Activated CD4-positive, alpha-beta memory T cell treated with anti-CD3 and anti-CD28 coated beads, Interleukin-2, amount 10 ng/mL, durations not matched to agents 7 days and 5 days (primary cell): ENCODE results near the gene VEZF1. TPM values are rescaled to one million over a fixed set of nuclear protein-coding genes. Genes with fewer than 3 reads are reported as not detected.
A peak's percentile ranks its signal among the peaks of the same experiment; 100 is the strongest.
"Not testable (repeated sequence)": the region's sequence is repeated elsewhere in the genome, so short reads cannot be mapped to it uniquely, and the experiment has no call there.

Experiments used
- CTCF ChIA-PET: fragments of 350-600 bp; sonication (Branson Sonifier 250); formaldehyde crosslinking; loops from one replicate; lab custom pipeline; 2021; ENCODE audit warnings: antibody characterized with exemption, inconsistent platforms; lab: Charles Lee
- POLR2A ChIA-PET: fragments of 350-600 bp; sonication (Branson Sonifier 250); formaldehyde crosslinking; loops from one replicate; lab custom pipeline; 2021; ENCODE audit warnings: antibody characterized with exemption; lab: Charles Lee
- DNase-seq: peaks from one replicate; pipeline ENCODE4 v3.0.0-alpha.2; 2020
- H3K27ac Mint-ChIP-seq: one replicate; pipeline ENCODE4 v1.8.0; 2021; ENCODE audit warnings: mild to moderate bottlenecking, mixed read lengths
- H3K27me3 Mint-ChIP-seq: one replicate; pipeline ENCODE4 v1.8.0; 2021; ENCODE audit warnings: mixed read lengths
- H3K36me3 Mint-ChIP-seq: one replicate; pipeline ENCODE4 v1.8.0; 2021; ENCODE audit warnings: low read depth, mixed read lengths
- H3K4me1 Mint-ChIP-seq: one replicate; pipeline ENCODE4 v1.8.0; 2021; ENCODE audit warnings: mixed read lengths
- H3K4me3 Mint-ChIP-seq: one replicate; pipeline ENCODE4 v1.8.0; 2021; ENCODE audit warnings: mild to moderate bottlenecking, mixed read lengths
- H3K9me3 Mint-ChIP-seq: one replicate; pipeline ENCODE4 v1.8.0; 2021; ENCODE audit warnings: mixed read lengths
- total RNA-seq, 2 experiments: library from RNA; stranded (reverse); gene quantifications; one replicate each; pipeline ENCODE4 v1.2.3, GENCODE V29; 2021

The VEZF1 gene
- total RNA-seq, 2 experiments from 2014 or later = 44.6 to 46.6 TPM

DNA sequence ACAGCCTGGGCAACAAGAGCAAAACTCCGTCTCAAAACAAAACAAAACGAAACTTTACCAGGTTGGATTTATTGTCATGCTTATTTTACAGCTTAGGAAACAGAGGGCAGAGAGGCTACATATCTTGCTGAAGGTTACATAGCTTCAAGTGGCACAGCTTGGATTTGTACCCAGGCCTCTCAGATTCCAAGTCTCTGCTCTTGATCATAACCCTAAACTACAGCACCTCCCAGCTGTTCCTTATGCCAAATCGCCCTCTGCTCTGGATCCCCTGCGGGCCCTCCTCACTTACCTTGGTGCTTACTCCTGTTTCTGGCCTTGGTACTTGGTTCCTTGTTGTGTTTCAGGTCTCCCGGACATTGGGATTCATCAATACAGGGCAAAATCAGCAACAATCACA is 21.2 kb downstream of the VEZF1 start:
- ChIA-PET CTCF (interaction anchor here (0.9 kb wide), 1 partner anchor 15 kb away, joined by 3 read pairs; no protein-coding TSS in a partner anchor), POLR2A (interaction anchor here (1.0 kb wide), 1 partner anchor 43 kb away, joined by 3 read pairs; no protein-coding TSS in a partner anchor)
- DNase-seq = no peak
- Mint-ChIP-seq H3K9me3 (no peaks in the 10 kb centered on the region), H3K27me3 (peaks cover 21% of the 10 kb centered on the region), H3K27ac (no peak overlapping the region), H3K4me3 (no peak overlapping the region), H3K4me1 (no peaks in the 10 kb centered on the region), H3K36me3 (no peaks in the 10 kb centered on the region)

- POLR2A ChIA-PET = interaction anchor here (0.6 kb wide), 1 partner anchor 10 kb away, joined by 3 read pairs; no protein-coding TSS in a partner anchor
- H3K9me3 Mint-ChIP-seq = no peaks in the 10 kb centered on the region
- H3K4me1 Mint-ChIP-seq = no peaks in the 10 kb centered on the region
- H3K36me3 Mint-ChIP-seq = no peaks in the 10 kb centered on the region
- no peak overlapping the region for H3K4me3 Mint-ChIP-seq
- no peak for DNase-seq
- CTCF ChIA-PET = interaction anchor here (0.9 kb wide), 1 partner anchor 14 kb away, joined by 3 read pairs; no protein-coding TSS in a partner anchor
- peaks cover 21% of the 10 kb centered on the region for H3K27me3 Mint-ChIP-seq
- no peak overlapping the region for H3K27ac Mint-ChIP-seq
Observed at GRCh38 chr17:57966246-57966645, 21.8 kb downstream of the VEZF1 start.

GRCh38 chr17:57965521-57966160 is 22.4 kb downstream of the VEZF1 start:
- Mint-ChIP-seq H3K4me3 (no peak overlapping the region), H3K27ac (no peak overlapping the region), H3K36me3 (no peaks in the 10 kb centered on the region), H3K27me3 (peaks cover 24% of the 10 kb centered on the region), H3K9me3 (no peaks in the 10 kb centered on the region), H3K4me1 (no peaks in the 10 kb centered on the region)
- no peak for DNase-seq
- ChIA-PET CTCF (no interaction called here), POLR2A (interaction anchor here (0.6 kb wide), 1 partner anchor 10 kb away, joined by 3 read pairs; no protein-coding TSS in a partner anchor)

DNA sequence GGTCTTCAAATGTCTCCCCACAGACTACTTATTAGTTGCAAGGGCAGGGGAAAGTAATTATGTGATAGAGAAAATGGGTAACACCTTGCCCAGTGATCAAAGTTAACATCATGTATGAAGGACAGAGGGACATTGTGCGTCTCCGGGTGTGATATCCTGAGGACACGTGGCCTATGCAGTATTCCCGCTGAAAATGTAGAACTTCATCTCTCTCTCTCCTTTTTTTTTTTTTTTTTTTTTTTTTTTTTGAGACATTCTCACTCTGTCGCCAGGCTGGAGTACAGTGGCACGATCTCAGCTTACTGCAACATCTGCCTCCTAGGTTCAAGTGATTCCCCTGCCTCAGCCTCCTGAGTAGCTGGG is 24.9 kb downstream of the VEZF1 start:
- CTCF ChIA-PET = no interaction called here
- H3K27me3 Mint-ChIP-seq = peaks cover 29% of the 10 kb centered on the region

DNA sequence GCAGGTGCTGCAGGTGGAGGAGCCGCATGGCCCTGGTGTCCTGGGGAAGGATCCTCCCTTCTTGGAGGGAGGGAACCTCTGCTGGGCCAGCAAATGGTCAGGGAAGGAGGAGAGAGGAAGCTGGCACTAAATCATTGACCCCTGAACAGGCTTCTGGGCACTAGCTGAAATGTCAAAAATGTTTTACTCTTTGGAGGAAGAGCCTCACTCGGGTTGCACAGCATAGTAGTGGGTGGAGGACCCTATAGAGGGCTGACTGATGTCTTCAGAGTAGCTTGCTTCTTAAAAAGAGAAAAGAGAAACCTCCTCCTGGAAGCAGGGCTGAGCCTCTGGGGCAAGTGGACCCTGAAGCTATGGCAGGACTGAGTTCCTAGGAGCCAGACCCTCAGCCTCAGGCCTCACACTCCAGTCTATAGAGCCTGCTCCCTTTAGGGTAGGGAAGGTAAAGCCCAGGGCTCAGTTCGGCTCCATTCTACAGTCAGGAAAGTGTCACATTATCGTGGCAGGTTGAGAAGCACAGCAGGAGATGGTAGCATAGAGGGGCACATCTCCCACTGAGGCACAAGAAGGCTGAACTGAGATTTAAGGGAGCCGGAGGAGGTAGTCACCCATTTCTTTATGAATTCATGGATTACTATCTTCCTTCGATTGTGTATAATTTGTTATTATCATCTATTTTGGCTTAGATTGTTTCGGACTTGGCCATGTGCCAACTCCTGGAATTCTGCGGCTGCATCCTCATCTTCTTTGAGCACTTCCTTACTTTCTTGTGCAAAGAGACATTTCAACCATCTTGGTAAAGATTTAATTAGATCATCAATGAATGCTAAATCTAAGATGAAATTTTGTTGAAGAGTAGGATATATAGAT is 25.5 kb downstream of the VEZF1 start:
- H3K27me3 Mint-ChIP-seq = peaks cover 34% of the 10 kb centered on the region
- no peak overlapping the region for H3K27ac Mint-ChIP-seq
- no peaks in the 10 kb centered on the region for H3K36me3 Mint-ChIP-seq
- POLR2A ChIA-PET = no interaction called here
- DNase-seq = no peak
- no peak overlapping the region for H3K4me3 Mint-ChIP-seq
- CTCF ChIA-PET = interaction anchor here (0.6 to 1.0 kb wide), 2 partner anchors 14 to 144 kb away, joined by 3 to 4 read pairs; no protein-coding TSS in a partner anchor
- no peaks in the 10 kb centered on the region for H3K9me3 Mint-ChIP-seq
- H3K4me1 Mint-ChIP-seq = peaks cover under 1% of the 10 kb centered on the region

More for the DNA sequence above, 24.9 kb downstream of the VEZF1 start:
- H3K27ac Mint-ChIP-seq = no peak overlapping the region
- no peaks in the 10 kb centered on the region for H3K9me3 Mint-ChIP-seq
- no peaks in the 10 kb centered on the region for H3K4me1 Mint-ChIP-seq
- no peak overlapping the region for H3K4me3 Mint-ChIP-seq
- DNase-seq = no peak
- no peaks in the 10 kb centered on the region for H3K36me3 Mint-ChIP-seq
- POLR2A ChIA-PET = no interaction called here

DNA sequence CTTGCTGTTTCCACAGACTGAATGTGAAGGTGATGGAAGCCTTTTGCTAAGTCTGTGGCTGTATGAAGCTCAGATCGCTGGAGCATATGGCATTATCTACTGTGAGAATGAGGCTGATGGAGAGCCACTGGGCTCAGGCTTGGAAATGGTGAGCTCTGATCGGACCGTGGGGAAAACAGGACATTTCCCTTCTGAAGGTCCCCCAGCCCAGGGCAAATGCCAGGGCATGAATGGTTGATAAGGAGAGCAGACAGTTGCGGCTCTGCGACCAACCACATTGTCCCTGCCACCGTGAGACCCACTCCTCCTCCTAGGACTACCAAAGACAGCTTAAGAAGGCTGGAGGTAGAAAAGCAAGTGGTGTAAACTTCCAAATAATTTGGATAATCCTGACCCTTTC is 28.1 kb downstream of the VEZF1 start:
- ChIA-PET POLR2A (no interaction called here), CTCF (no interaction called here)
- no peak overlapping the region for H3K27ac Mint-ChIP-seq
- H3K9me3 Mint-ChIP-seq = no peaks in the 10 kb centered on the region
- DNase-seq = no peak
- no peaks in the 10 kb centered on the region for H3K36me3 Mint-ChIP-seq
- peaks cover 15% of the 10 kb centered on the region for H3K4me1 Mint-ChIP-seq
- H3K4me3 Mint-ChIP-seq = no peak overlapping the region
- H3K27me3 Mint-ChIP-seq = peaks cover 50% of the 10 kb centered on the region

GRCh38 chr17:57958391-57958790 is 29.7 kb downstream of the VEZF1 start:
- DNase-seq, H3K4me3 Mint-ChIP-seq, H3K9me3 Mint-ChIP-seq, POLR2A ChIA-PET, H3K27ac Mint-ChIP-seq, H3K36me3 Mint-ChIP-seq: not testable (repeated sequence)
- peaks cover 57% of the 10 kb centered on the region for H3K27me3 Mint-ChIP-seq
- CTCF ChIA-PET = interaction anchor here (0.6 to 0.7 kb wide), 2 partner anchors 22 to 100 kb away, joined by 3 read pairs; no protein-coding TSS in a partner anchor
- H3K4me1 Mint-ChIP-seq = peaks cover 22% of the 10 kb centered on the region

DNA sequence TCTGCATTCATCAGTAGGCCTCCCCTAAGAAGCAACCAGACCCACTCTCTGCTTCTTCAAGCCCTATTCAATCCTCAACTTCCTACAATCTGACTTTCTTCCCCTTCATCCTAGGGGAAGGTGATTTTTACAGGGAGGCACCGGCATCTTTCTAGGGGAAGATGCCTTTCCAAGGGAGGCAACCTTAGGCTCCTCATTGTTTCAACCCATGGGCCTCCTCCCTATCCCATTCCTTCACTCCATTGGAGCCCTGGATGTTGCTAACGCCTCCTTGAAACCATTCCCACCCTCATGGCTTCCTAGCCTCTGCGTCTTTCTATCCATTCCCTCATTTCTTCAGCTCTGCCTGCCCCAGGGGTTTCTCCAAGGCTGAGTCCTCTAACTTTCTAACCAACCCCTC is 30.2 kb downstream of the VEZF1 start:
- Mint-ChIP-seq H3K27me3 (peaks cover 60% of the 10 kb centered on the region), H3K36me3 (no peaks in the 10 kb centered on the region), H3K4me3 (no peak overlapping the region), H3K4me1 (peaks cover 22% of the 10 kb centered on the region), H3K27ac (no peak overlapping the region), H3K9me3 (no peaks in the 10 kb centered on the region)
- no peak for DNase-seq
- ChIA-PET CTCF (no interaction called here), POLR2A (no interaction called here)

DNA sequence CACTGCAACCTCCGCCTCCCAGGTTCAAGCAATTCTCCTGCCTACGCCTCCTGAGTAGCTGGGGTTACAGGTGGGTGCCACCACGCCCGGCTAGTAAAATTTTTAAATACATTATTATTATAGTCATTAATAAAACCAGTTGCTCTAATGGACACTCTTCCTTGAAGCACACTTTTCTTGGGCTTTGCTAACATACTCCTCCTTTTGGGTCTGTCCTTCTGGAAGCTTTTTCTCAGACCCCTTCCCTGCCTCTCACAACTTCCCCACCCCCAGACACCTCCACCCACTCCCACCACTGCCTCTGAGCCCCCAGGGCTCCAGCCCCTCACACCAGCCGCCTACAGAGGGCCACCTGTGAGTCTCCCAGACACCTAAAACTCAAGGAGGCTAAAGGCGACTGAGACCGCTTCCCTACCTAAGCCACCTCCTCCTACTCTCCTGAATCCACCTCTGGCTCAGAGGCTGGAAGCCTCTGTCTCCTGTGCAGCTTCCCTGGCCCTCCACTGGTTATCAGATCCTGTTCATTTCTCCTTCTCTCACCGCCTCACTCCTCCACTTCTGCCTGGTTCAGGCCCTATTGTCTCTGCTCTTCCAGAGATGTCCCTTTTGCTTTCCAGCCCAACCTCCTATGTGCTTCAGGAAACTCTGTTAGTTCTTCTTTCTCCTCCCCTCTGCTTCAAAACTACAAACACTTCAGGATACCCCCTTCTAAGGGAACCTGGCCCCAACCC is 30.8 kb downstream of the VEZF1 start:
- no peak for DNase-seq
- ChIA-PET CTCF (interaction anchor here (1.6 to 1.8 kb wide), 2 partner anchors 34 to 42 kb away, joined by 4 to 9 read pairs; no protein-coding TSS in a partner anchor), POLR2A (no interaction called here)
- peaks cover 26% of the 10 kb centered on the region for H3K4me1 Mint-ChIP-seq
- no peaks in the 10 kb centered on the region for H3K36me3 Mint-ChIP-seq
- H3K9me3 Mint-ChIP-seq = no peaks in the 10 kb centered on the region
- peaks cover 61% of the 10 kb centered on the region for H3K27me3 Mint-ChIP-seq
- no peak overlapping the region for H3K27ac Mint-ChIP-seq
- no peak overlapping the region for H3K4me3 Mint-ChIP-seq

DNA sequence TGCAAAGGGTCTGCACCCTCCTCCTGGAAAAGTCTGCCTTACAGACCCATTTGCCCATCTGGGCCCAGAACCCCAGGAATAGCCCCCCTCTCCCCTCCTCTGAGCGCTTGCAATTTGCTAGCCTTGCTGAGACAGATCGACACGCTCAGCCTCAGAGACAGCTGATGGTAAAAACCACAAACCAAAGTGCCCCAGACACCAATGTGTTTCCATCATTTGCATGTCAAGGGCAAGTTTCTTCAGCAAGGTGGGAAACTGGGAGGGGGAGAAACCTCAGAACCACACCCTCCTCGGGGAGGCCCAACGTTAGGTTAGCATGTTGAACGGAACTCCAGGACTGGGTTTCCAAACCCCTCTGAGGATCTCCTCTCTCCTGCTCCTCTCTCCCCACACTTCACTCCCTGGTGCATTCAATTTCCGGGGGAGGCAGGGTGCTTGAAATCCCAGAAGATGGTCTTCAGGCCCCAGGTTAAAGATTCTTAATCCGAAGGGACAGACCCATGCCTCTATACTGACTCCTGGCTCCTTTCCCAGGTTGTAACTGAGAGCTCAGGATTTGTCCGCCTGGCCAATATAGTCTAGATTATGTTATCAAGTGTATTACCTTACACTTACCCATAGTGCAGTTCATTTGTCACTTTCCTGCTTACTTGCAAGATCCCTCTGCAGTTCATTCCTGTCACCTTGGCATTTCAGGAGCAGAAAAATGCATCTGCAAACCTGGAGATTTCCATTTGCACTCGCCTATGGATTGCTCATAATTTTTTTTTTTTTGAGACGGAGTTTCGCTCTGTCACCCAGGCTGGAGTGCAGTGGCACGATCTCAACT is 31.5 kb downstream of the VEZF1 start:
- peaks cover 57% of the 10 kb centered on the region for H3K27me3 Mint-ChIP-seq
- ChIA-PET CTCF (interaction anchor here (0.9 to 1.8 kb wide), 10 partner anchors 9 to 122 kb away, joined by 3 to 9 read pairs (median 4); partner anchors contain the start of gene SRSF1), POLR2A (interaction anchor here (0.6 to 1.5 kb wide), 6 partner anchors 9 to 107 kb away, joined by 3 to 6 read pairs (median 4); partner anchors contain the start of genes MRPS23 and SRSF1)
- peaks cover 28% of the 10 kb centered on the region for H3K4me1 Mint-ChIP-seq
- H3K36me3 Mint-ChIP-seq = no peaks in the 10 kb centered on the region
- peak; percentile 63 for DNase-seq
- peak overlapping the region; percentile 37 for H3K4me3 Mint-ChIP-seq
- no peak overlapping the region for H3K27ac Mint-ChIP-seq
- H3K9me3 Mint-ChIP-seq = no peaks in the 10 kb centered on the region

DNA sequence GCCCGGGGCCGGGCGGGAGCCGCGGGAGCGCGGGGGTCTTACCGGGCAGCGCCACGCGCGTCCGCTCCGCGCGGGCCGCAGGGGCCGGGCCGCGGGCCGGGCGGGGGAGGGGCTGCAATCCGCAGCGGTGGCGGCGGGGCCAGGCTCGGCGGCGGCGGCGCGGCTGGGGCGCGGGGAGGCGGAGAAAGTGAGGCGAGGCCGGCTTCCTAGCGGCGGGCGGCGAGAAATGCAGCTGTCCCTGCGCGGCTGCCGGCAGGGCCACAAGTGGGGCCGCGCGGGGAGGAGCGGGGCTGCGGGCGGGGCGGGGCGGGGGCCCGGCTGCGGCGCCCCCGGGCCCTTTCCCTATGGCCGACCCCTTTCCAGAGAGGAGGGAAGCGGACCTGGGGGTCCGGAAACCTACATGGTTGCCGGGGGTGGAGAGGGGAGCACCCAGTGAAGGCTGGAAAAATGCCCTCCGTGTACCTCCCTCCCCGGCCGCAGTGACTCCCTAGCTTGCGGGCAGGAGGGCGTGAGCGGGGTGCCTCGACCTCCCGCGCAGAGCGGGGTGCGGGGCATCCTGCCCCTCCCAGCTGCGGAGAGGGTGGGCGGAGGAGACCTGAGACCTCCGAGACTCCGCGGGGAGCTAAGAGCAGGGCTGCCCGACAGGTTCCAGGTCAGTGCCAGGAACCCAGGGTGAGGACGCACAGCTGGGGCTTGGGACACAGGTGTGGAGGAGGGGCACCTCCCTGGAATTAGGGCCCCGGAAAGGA is 32.7 kb downstream of the VEZF1 start, which contains the start of gene CUEDC1:
Gene CUEDC1, minus strand, starts transcription at position 230 of the 749 bp plus-strand sequence. CDS start 69,848 bp downstream, outside the sequence.
- Mint-ChIP-seq H3K4me3 (peak within 1 kb of the TSS; percentile 37), H3K27me3 (peaks cover 52% of the 10 kb centered on the region)
- POLR2A ChIA-PET = interaction anchor here (0.6 to 1.8 kb wide), 8 partner anchors 8 to 377 kb away, joined by 3 to 6 read pairs (median 4); partner anchors contain the start of genes MRPS23 and SRSF1

More for the DNA sequence above, 32.7 kb downstream of the VEZF1 start, which contains the start of gene CUEDC1:
- peak; percentile 65 for DNase-seq
- Mint-ChIP-seq H3K9me3 (no peaks in the 10 kb centered on the region), H3K36me3 (no peaks in the 10 kb centered on the region), H3K27ac (no peak within 1 kb of the TSS), H3K4me1 (peaks cover 36% of the 10 kb centered on the region)
- CTCF ChIA-PET = interaction anchor here (0.9 to 1.8 kb wide), 10 partner anchors 8 to 121 kb away, joined by 3 to 9 read pairs (median 4); no protein-coding TSS in a partner anchor
